Neural cell (in vitro differentiated cells): Measurements from ENCODE around the gene RBM27. TPM values are rescaled to one million over a fixed set of nuclear protein-coding genes. Genes with fewer than 3 reads are reported as not detected.
A peak's percentile ranks its signal among the peaks of the same experiment; 100 is the strongest.
"Not testable (repeated sequence)": the region's sequence is repeated elsewhere in the genome, so short reads cannot be mapped to it uniquely, and the experiment has no call there.

Source experiments
- H2AFZ ChIP-seq: fragments of 200-600, 300-800 bp; sonication (generic), shearing (Covaris generic); 2 replicates; pipeline ENCODE4 v1.6.0; 2014; ENCODE audit warnings: low read depth, mild to moderate bottlenecking, antibody characterized with exemption, low read length, moderate library complexity
- H3F3A ChIP-seq: fragments of 200-600 bp; shearing (Covaris generic); 2 replicates; pipeline ENCODE4 v1.6.1; 2016; ENCODE audit warnings: mild to moderate bottlenecking, moderate library complexity, mixed read lengths, antibody characterized with exemption, low read length; ENCODE audit not compliant: insufficient read depth, poor library complexity, severe bottlenecking
- H3K27ac ChIP-seq: fragments of 200-600, 300-800 bp; sonication (generic), shearing (Covaris generic); 2 replicates; pipeline ENCODE4 v1.5.1; 2014; ENCODE audit warnings: mild to moderate bottlenecking, low read length, moderate library complexity
- H3K27me3 ChIP-seq: fragments of 300-800, 200-600 bp; sonication (generic), shearing (Covaris generic); 2 replicates; pipeline ENCODE4 v1.6.0; 2014; ENCODE audit warnings: mild to moderate bottlenecking, low read depth, low read length, moderate library complexity; ENCODE audit not compliant: insufficient read depth
- H3K36me3 ChIP-seq: fragments of 300-800, 200-600 bp; sonication (generic), shearing (Covaris generic); 2 replicates; pipeline ENCODE4 v1.5.1; 2014; ENCODE audit warnings: mild to moderate bottlenecking, antibody characterized with exemption, low read length, moderate library complexity; ENCODE audit not compliant: insufficient read depth
- H3K4me2 ChIP-seq: fragments of 300-800, 200-600 bp; sonication (generic), shearing (Covaris generic); 2 replicates; pipeline ENCODE4 v1.6.0; 2014; ENCODE audit warnings: mild to moderate bottlenecking, low read length
- H3K4me3 ChIP-seq: fragments of 300-800, 200-600 bp; sonication (generic), shearing (Covaris generic); 2 replicates; pipeline ENCODE4 v1.5.1; 2014; ENCODE audit warnings: mild to moderate bottlenecking, low read length, moderate library complexity
- H3K79me2 ChIP-seq: fragments of 200-600 bp; shearing (Covaris generic); replicated peaks from 2 replicates; pipeline ENCODE4 v1.6.0; 2014; ENCODE audit warnings: mild to moderate bottlenecking, low read length, moderate library complexity; ENCODE audit not compliant: insufficient read depth
- H3K9ac ChIP-seq: fragments of 300-800, 200-600 bp; sonication (generic), shearing (Covaris generic); 2 replicates; pipeline ENCODE4 v1.6.1; 2016; ENCODE audit warnings: mild to moderate bottlenecking, low read length, mixed read lengths
- H3K9me2 ChIP-seq: fragments of 200-600 bp; shearing (Covaris generic); 2 replicates; pipeline ENCODE4 v1.6.1; 2016; ENCODE audit warnings: mild to moderate bottlenecking, low read length, mixed read lengths; ENCODE audit not compliant: insufficient read depth
- H3K9me3 ChIP-seq: fragments of 200-600, 300-800 bp; sonication (generic), shearing (Covaris generic); 2 replicates; pipeline ENCODE4 v1.6.1; 2016; ENCODE audit warnings: mild to moderate bottlenecking, mixed run types, low read length, moderate library complexity, mixed read lengths
- H4K20me1 ChIP-seq: fragments of 200-600 bp; shearing (Covaris generic); 2 replicates; pipeline ENCODE4 v1.6.1; 2016; ENCODE audit warnings: mild to moderate bottlenecking, mixed run types; ENCODE audit not compliant: insufficient read depth
- CTCF ChIP-seq: fragments of 450-650 bp; IDR thresholded peaks from 2 replicates; pipeline ENCODE4 v1.5.1; 2014; ENCODE audit warnings: antibody characterized with exemption, mild to moderate bottlenecking, moderate library complexity; ENCODE audit not compliant: poor library complexity, severe bottlenecking
- EP300 ChIP-seq: fragments of 450-650 bp; conservative IDR thresholded peaks from 2 replicates; pipeline ENCODE4 v1.6.1; 2014; ENCODE audit warnings: antibody characterized with exemption, mild to moderate bottlenecking, moderate library complexity; ENCODE audit not compliant: poor library complexity, severe bottlenecking
- MXI1 ChIP-seq: fragments of 450-650 bp; conservative IDR thresholded peaks from 2 replicates; pipeline ENCODE4 v1.6.1; 2014; ENCODE audit warnings: antibody characterized with exemption, mild to moderate bottlenecking; ENCODE audit not compliant: poor library complexity, severe bottlenecking
- POLR2AphosphoS5 ChIP-seq: IDR thresholded peaks from 2 replicates; pipeline ENCODE4 v1.6.1; 2012
- RAD21 ChIP-seq: fragments of 450-650 bp; conservative IDR thresholded peaks from 2 replicates; pipeline ENCODE4 v1.6.1; 2014; ENCODE audit warnings: antibody characterized with exemption, mild to moderate bottlenecking, moderate library complexity
- SMC3 ChIP-seq: fragments of 450-650 bp; conservative IDR thresholded peaks from 2 replicates; pipeline ENCODE4 v1.6.1; 2014; ENCODE audit warnings: antibody characterized with exemption, mild to moderate bottlenecking, moderate library complexity; ENCODE audit not compliant: poor library complexity
- TAF1 ChIP-seq: IDR thresholded peaks from 2 replicates; pipeline ENCODE4 v1.6.1; 2012; ENCODE audit warnings: low read depth
- polyA plus RNA-seq: library from polyadenylated mRNA; depleted of rRNA; stranded (reverse); fragments of >200 nt; gene quantifications from 2 replicates; pipeline ENCODE4 v1.2.3, GENCODE V29; 2014
- TF ChIP-seq, protein P1 (sequence below): IDR thresholded peaks from 2 replicates; pipeline ENCODE4 v1.6.1; 2012; ENCODE audit warnings: borderline replicate concordance

The RBM27 gene
- polyA plus RNA-seq, 1 donor from 2014 or later, result 23.2 TPM

GRCh38 chr5:146176805-146177204 lies 26.6 kb upstream of the RBM27 start:
- no peaks in the 10 kb centered on the region for H3K9me2 ChIP-seq
- H3K9me3 ChIP-seq, result no peaks in the 10 kb centered on the region
- H3K4me3 ChIP-seq, result no peak overlapping the region
- H2AFZ ChIP-seq, result no peak overlapping the region
- no peak overlapping the region for H3K9ac ChIP-seq
- no peaks in the 10 kb centered on the region for H4K20me1 ChIP-seq
- H3K27ac ChIP-seq, result no peak overlapping the region
- H3F3A ChIP-seq, result no peaks in the 10 kb centered on the region
- no peaks in the 10 kb centered on the region for H3K27me3 ChIP-seq
- no peaks in the 10 kb centered on the region for H3K36me3 ChIP-seq
- no peak overlapping the region for H3K4me2 ChIP-seq
- peaks cover 18% of the 10 kb centered on the region for H3K79me2 ChIP-seq
- TF ChIP-seq SMC3 (no peak), TAF1 (no peak), EP300 (no peak), POLR2AphosphoS5 (no peak)
- TF ChIP-seq, protein P1, sequence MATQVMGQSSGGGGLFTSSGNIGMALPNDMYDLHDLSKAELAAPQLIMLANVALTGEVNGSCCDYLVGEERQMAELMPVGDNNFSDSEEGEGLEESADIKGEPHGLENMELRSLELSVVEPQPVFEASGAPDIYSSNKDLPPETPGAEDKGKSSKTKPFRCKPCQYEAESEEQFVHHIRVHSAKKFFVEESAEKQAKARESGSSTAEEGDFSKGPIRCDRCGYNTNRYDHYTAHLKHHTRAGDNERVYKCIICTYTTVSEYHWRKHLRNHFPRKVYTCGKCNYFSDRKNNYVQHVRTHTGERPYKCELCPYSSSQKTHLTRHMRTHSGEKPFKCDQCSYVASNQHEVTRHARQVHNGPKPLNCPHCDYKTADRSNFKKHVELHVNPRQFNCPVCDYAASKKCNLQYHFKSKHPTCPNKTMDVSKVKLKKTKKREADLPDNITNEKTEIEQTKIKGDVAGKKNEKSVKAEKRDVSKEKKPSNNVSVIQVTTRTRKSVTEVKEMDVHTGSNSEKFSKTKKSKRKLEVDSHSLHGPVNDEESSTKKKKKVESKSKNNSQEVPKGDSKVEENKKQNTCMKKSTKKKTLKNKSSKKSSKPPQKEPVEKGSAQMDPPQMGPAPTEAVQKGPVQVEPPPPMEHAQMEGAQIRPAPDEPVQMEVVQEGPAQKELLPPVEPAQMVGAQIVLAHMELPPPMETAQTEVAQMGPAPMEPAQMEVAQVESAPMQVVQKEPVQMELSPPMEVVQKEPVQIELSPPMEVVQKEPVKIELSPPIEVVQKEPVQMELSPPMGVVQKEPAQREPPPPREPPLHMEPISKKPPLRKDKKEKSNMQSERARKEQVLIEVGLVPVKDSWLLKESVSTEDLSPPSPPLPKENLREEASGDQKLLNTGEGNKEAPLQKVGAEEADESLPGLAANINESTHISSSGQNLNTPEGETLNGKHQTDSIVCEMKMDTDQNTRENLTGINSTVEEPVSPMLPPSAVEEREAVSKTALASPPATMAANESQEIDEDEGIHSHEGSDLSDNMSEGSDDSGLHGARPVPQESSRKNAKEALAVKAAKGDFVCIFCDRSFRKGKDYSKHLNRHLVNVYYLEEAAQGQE, result no peak

DNA sequence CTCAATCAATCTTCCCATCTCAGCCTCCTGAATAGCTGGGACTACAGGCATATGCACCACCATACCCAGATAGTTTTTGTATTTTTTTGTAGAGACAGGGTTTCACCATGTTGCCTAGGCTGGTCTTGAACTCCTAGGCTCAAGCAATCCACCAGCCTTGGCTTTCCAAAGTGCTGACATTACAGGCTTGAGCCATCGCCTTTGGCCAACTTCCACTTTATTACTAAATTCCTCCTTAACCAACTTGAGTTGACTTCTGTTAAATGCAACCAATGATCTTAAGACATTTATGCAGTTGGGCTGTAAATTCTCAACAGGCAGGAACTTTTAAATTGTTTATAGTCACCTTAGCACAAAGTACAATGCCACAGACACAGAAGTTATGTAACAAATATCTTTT lies 23.7 kb upstream of the RBM27 start:
- H3K4me3 ChIP-seq, result no peak overlapping the region
- no peak overlapping the region for H3K9ac ChIP-seq
- H3F3A ChIP-seq, result no peaks in the 10 kb centered on the region
- H2AFZ ChIP-seq, result no peak overlapping the region
- no peaks in the 10 kb centered on the region for H3K9me2 ChIP-seq
- H3K4me2 ChIP-seq, result no peak overlapping the region
- H3K79me2 ChIP-seq, result peaks cover 21% of the 10 kb centered on the region
- H4K20me1 ChIP-seq, result no peaks in the 10 kb centered on the region
- H3K27ac ChIP-seq, result no peak overlapping the region
- H3K9me3 ChIP-seq, result no peaks in the 10 kb centered on the region
- no peaks in the 10 kb centered on the region for H3K27me3 ChIP-seq
- TF ChIP-seq POLR2AphosphoS5 (no peak), MXI1 (no peak), TAF1 (no peak), EP300 (no peak), CTCF (no peak), RAD21 (no peak)
- TF ChIP-seq, protein P1, result no peak
- no peaks in the 10 kb centered on the region for H3K36me3 ChIP-seq

- Histone ChIP-seq H3K9ac (peak overlapping the region; percentile 73), H3K27ac (peak overlapping the region; percentile 86), H2AFZ (peak overlapping the region; percentile 92), H3K79me2 (peaks cover 21% of the 10 kb centered on the region), H3K4me3 (peak overlapping the region; percentile 93)
- not testable (repeated sequence) for H3K27me3 ChIP-seq, H3K36me3 ChIP-seq, H4K20me1 ChIP-seq, H3K9me3 ChIP-seq, H3K9me2 ChIP-seq, H3K4me2 ChIP-seq, H3F3A ChIP-seq
Observed at GRCh38 chr5:146183403-146183802, 20.0 kb upstream of the RBM27 start.
